ENCODE measurements around the gene ABL1. TPM values are rescaled to one million over a fixed set of nuclear protein-coding genes. Genes with fewer than 3 reads are reported as not detected.

The ABL1 gene
- total RNA-seq, 4 donors from 2014 or later, result 90.9 to 151 (median 133) TPM

- no peaks in the 10 kb centered on the region for H3K27me3 ChIP-seq
- H3K36me3 ChIP-seq, result peaks cover 17 to 68% (median 51%) of the 10 kb centered on the region in 4 donors
- peaks cover 46 to 100% (median 93%) of the 10 kb centered on the region in 4 donors for H3K4me1 ChIP-seq
- peak overlapping the region in 3 of 4 donors; percentile 3 to 63 (median 28) for H3K27ac ChIP-seq (replicated peaks in 1 of 4)
- no peaks in the 10 kb centered on the region for H3K9me3 ChIP-seq
- DNase-seq (ENCODE audit: extremely low spot score), result no peak
- TF ChIP-seq POLR2A (IDR thresholded peaks at IDR 0.05; ENCODE audit: low read depth), result no peak
- no peak for TF ChIP-seq CTCF (IDR thresholded peaks at IDR 0.05)
- TF ChIP-seq EP300 (IDR thresholded peaks at IDR 0.05), result no peak
- TF ChIP-seq POLR2AphosphoS5 (IDR thresholded peaks at IDR 0.05), result no peak
- intact Hi-C loops (cut with DNase I), result loop anchor here (5.0 kb wide), 1 partner anchor 180 kb away; no protein-coding TSS in a partner anchor
- WGBS, result 74% methylated on average over 9 of the region's 9 CpGs
- no peak overlapping the region for H3K4me3 ChIP-seq
These were observed 32.5 kb downstream of the ABL1 start for GRCh38 chr9:130867556-130867955.

- intact Hi-C loops (cut with DNase I), result loop anchor here (5.0 kb wide), 1 partner anchor 179 kb away; no protein-coding TSS in a partner anchor
- Histone ChIP-seq H3K36me3 (peaks cover 24 to 68% (median 51%) of the 10 kb centered on the region in 4 donors), H3K4me1 (peaks cover 49 to 100% (median 93%) of the 10 kb centered on the region in 4 donors), H3K4me3 (no peak overlapping the region), H3K9me3 (no peaks in the 10 kb centered on the region), H3K27me3 (no peaks in the 10 kb centered on the region), H3K27ac (replicated peaks in 1 of 4) (peak overlapping the region in 2 of 4 donors; percentile 28 to 63)
- TF ChIP-seq EP300 (IDR thresholded peaks at IDR 0.05) (no peak), POLR2A (IDR thresholded peaks at IDR 0.05; ENCODE audit: low read depth) (no peak), CTCF (IDR thresholded peaks at IDR 0.05) (no peak), POLR2AphosphoS5 (IDR thresholded peaks at IDR 0.05) (no peak)
- 90% methylated on average over 3 of the region's 3 CpGs for WGBS
- DNase-seq (ENCODE audit: extremely low spot score), result no peak
These were observed 33.2 kb downstream of the ABL1 start for GRCh38 chr9:130868230-130868629.

- TF ChIP-seq EP300 (IDR thresholded peaks at IDR 0.05), result no peak
- peak; percentile 19 to 33 for TF ChIP-seq POLR2AphosphoS5 (IDR thresholded peaks at IDR 0.05)
- Histone ChIP-seq H3K27me3 (no peaks in the 10 kb centered on the region), H3K36me3 (peaks cover 22 to 71% (median 54%) of the 10 kb centered on the region in 4 donors), H3K4me1 (peaks cover 54 to 100% (median 94%) of the 10 kb centered on the region in 4 donors), H3K4me3 (no peak overlapping the region), H3K27ac (replicated peaks in 1 of 4) (peak overlapping the region in 2 of 4 donors; percentile 15 to 63), H3K9me3 (no peaks in the 10 kb centered on the region)
- DNase-seq (ENCODE audit: extremely low spot score), result no peak
- WGBS, result 70% methylated on average over 8 of the region's 8 CpGs
- intact Hi-C loops (cut with DNase I), result loop anchor here (5.0 kb wide), 1 partner anchor 178 kb away; no protein-coding TSS in a partner anchor
These were observed 34.2 kb downstream of the ABL1 start for GRCh38 chr9:130869250-130869649.

GRCh38 chr9:130870491-130871381 is 35.7 kb downstream of the ABL1 start:
- H3K27me3 ChIP-seq, result no peaks in the 10 kb centered on the region
- no peak for TF ChIP-seq CTCF (IDR thresholded peaks at IDR 0.05)
- TF ChIP-seq POLR2AphosphoS5 (IDR thresholded peaks at IDR 0.05), result no peak
- no peak for TF ChIP-seq POLR2A (IDR thresholded peaks at IDR 0.05; ENCODE audit: low read depth)
- no peak for TF ChIP-seq EP300 (IDR thresholded peaks at IDR 0.05)
- peak overlapping the region in 3 of 4 donors; percentile 12 to 63 (median 40) for H3K27ac ChIP-seq (replicated peaks in 1 of 4)
- no peaks in the 10 kb centered on the region for H3K9me3 ChIP-seq
- WGBS, result 68% methylated on average over 17 of the region's 17 CpGs
- no peak for DNase-seq (ENCODE audit: extremely low spot score)
- peaks cover 31 to 71% (median 56%) of the 10 kb centered on the region in 4 donors for H3K36me3 ChIP-seq
- no peak overlapping the region for H3K4me3 ChIP-seq
- peaks cover 54 to 94% (median 91%) of the 10 kb centered on the region in 4 donors for H3K4me1 ChIP-seq
- intact Hi-C loops (cut with DNase I), result no loop called here
